ENCODE data around the gene TLE4. TPM values are rescaled to one million over a fixed set of nuclear protein-coding genes. Genes with fewer than 3 reads are reported as not detected.

TLE4 gene
- polyA plus RNA-seq, 12 donors: 13.9 to 39.6 (median 19.6) TPM; not detected in 1

- peak; percentile 62 for DNase-seq
Measured at GRCh38 chr9:79570448-79571308, 1.1 kb upstream of the TLE4 start.

GRCh38 chr9:79572032-79572607, 355 bp downstream of the TLE4 start:
- no peak for DNase-seq

GRCh38 chr9:79572608-79573411, 1.0 kb downstream of the TLE4 start:
- DNase-seq: no peak

DNA sequence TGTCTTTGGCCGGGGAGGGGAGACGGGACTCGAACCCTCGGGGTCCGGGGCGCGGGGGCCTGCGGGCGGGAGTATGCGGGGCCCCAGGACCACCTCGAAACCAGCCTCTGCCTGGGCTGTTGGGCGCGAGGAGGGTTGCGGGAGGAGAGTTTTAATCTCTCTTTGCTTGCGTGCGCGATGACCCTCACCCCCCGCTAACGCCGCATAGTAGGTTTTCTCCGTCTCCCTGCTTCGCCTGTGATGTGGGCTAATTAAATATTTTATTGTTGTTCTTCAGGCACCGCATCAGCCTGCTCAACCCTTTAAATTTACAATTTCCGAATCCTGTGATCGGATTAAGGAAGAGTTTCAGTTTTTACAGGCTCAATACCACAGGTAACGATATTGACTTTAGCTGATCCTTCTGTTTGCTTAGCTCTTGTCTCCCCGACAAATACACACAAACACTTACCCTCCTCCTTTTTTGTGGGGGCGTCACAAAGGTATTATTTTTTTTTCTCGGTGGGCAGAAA, 1.7 kb downstream of the TLE4 start:
- no peak for DNase-seq

DNA sequence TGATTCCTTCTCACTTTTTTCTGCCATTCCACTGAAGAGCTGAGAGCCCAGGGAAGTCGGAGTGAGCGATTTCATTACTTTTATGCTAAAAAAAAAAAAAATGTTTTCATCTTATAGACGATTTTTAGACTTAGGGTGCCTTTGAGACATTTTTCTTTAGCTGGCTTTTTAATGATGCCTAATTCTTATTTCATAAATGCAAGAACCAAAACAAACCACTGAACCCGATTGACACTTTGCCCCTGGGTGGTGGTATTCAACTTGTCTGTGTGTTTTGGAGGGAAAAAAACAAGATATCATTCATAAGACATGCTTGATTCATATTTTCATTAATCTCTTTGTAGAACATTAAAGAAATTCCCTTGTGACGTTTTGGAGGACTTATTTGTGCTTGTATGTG, 2.4 kb downstream of the TLE4 start:
- DNase-seq: no peak

- no peak for DNase-seq
Measured at GRCh38 chr9:79574781-79575180, 3.0 kb downstream of the TLE4 start.

GRCh38 chr9:79575547-79575946, 3.8 kb downstream of the TLE4 start:
- no peak for DNase-seq

- DNase-seq: no peak
Measured at GRCh38 chr9:79577969-79578723, 6.4 kb downstream of the TLE4 start.

- no peak for DNase-seq
Measured at GRCh38 chr9:79578891-79579290, 7.1 kb downstream of the TLE4 start.

- DNase-seq: no peak
Measured at GRCh38 chr9:79579624-79580023, 7.9 kb downstream of the TLE4 start.

DNA sequence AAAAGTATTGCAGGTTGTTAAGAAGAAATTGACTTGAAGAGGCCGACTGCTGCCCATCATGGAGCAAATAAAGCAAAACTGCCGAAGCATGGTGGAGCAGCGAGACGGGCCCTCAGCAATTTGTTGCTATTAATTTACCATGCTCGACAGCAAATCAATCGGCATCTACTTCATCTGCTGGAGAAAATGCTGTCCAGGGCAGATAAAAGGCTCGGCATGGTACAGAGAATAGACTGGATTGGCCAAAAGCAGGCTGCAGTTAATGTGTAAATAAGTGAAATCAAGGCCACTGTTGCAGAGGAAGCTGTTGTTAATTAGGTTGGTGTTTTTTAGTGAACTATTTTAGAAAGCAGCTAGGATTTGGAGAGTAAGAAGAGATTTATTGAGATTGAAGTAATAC, 8.3 kb downstream of the TLE4 start:
- no peak for DNase-seq

- no peak for DNase-seq
Measured at GRCh38 chr9:79581388-79581787, 9.6 kb downstream of the TLE4 start.

GRCh38 chr9:79581794-79582193, 10.0 kb downstream of the TLE4 start:
- no peak for DNase-seq

DNA sequence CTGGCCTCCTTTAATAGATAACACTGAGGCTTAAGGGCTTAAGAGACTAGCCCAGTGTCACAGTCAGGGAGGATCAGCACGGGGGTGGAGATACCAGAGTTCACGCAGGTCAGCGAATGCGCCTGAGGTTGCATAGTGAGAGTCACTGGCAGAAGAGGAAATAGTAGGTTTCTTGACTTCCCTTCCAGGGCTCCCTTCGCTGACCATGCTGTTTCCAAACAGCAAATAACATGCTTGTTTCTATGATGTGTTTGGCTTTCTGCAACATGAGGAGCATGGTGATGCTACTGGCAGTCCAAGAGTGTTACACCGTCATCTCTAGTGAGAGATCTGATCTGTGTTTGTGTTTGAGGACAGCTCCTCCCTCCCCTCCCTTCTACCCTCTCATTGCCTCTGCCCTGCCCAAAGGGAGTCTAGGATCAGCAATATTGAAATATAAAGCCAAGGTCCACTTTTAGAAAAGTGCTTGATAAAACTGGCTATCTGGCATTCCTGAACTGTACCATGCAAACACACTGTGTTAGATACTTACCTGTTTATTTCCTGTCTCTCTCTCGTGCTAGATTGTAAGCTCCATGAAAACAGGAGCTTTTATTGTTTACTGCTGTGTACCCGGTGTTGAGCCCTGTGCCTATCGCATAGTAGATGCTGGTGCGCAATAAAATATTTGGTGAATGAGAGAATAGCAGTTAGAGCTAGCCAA, 12.3 kb downstream of the TLE4 start:
- no peak for DNase-seq

GRCh38 chr9:79584655-79584982, 12.9 kb downstream of the TLE4 start:
- DNase-seq: no peak

DNA sequence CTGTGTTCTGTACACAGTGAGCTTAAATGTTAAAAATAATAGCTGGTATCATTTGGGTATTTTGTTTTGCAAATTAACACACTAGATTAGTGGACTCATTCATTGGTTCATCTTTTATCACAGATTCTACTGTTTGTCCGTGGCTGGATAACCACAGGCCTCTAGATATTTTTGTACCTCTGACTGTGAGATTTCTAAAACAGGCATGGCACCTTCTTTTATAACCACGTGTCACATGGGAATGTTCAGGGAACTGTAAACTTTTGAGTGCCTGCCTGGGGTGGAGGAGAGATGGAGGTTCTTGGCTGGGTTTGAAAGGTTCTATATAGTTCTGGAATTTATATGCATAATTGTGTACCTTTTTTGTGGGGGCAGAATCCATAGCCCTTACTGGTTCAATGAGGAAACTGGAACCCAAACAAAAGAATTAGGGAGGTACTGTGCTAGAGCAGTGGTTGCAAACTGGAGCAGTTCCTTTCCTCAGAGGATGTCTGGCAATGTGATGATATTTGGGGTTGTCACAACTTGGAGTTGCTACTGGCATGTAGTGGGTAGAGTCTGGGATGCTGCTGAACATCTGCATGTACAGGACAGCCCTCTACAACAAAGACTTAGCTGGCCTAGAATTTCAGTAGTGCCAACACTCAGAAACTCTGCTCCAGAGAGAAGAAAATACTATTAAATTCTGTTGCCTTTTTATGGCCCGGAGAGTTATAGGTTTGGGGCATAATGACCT, 16.9 kb downstream of the TLE4 start:
- DNase-seq: no peak

GRCh38 chr9:79591458-79591857, 19.7 kb downstream of the TLE4 start:
- DNase-seq: no peak

GRCh38 chr9:79592726-79593493, 21.1 kb downstream of the TLE4 start:
- DNase-seq: no peak

- DNase-seq: no peak
Measured at GRCh38 chr9:79598562-79599345, 27.0 kb downstream of the TLE4 start.

All from muscle of arm (tissue), 12 donors.